ENCODE measurements around the gene FOSL1.

GRCh38 chr11:65862941-65863888, 37.0 kb downstream of the FOSL1 start:
- TF ChIP-seq EZH2phosphoT487 (conservative IDR thresholded peaks at IDR 0.05; ENCODE audit: low read length), result no peak
- TF ChIP-seq, protein P1, sequence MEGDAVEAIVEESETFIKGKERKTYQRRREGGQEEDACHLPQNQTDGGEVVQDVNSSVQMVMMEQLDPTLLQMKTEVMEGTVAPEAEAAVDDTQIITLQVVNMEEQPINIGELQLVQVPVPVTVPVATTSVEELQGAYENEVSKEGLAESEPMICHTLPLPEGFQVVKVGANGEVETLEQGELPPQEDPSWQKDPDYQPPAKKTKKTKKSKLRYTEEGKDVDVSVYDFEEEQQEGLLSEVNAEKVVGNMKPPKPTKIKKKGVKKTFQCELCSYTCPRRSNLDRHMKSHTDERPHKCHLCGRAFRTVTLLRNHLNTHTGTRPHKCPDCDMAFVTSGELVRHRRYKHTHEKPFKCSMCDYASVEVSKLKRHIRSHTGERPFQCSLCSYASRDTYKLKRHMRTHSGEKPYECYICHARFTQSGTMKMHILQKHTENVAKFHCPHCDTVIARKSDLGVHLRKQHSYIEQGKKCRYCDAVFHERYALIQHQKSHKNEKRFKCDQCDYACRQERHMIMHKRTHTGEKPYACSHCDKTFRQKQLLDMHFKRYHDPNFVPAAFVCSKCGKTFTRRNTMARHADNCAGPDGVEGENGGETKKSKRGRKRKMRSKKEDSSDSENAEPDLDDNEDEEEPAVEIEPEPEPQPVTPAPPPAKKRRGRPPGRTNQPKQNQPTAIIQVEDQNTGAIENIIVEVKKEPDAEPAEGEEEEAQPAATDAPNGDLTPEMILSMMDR (IDR thresholded peaks at IDR 0.05; ENCODE audit: insufficient read depth, low read length, poor library complexity, severe bottlenecking), result no peak
